Epithelial cell of esophagus (primary cell): ENCODE measurements around the gene CCDC92.
A peak's percentile ranks its signal among the peaks of the same experiment; 100 is the strongest.

ENCODE experiments used
- DNase-seq: peaks from one replicate; pipeline ENCODE4 v3.0.0; 2010; ENCODE audit warnings: low read depth
- H3K4me3 ChIP-seq: 2 replicates; pipeline ENCODE4 v1.5.1; 2011; ENCODE audit warnings: mild to moderate bottlenecking, low read length, control low read depth
- CTCF ChIP-seq: IDR thresholded peaks from 2 replicates; pipeline ENCODE4 v1.5.1; 2011; ENCODE audit warnings: low read depth, mild to moderate bottlenecking, low read length, control low read depth, inconsistent platforms; ENCODE audit not compliant: insufficient read depth; ENCODE audit errors: missing control alignments

CCDC92 gene

GRCh38 chr12:123972457-123973401, at the start of gene CCDC92, which contains the start of gene ZNF664:
CCDC92 (minus strand) TSS chr12:123972831; CDS start chr12:123944305, 28,526 bp downstream.
ZNF664 (plus strand) TSS chr12:123973215; CDS start chr12:124012145, 38,930 bp downstream.
- DNase-seq = peak; percentile 93
- peak within 1 kb of the TSS; percentile 62 for H3K4me3 ChIP-seq
- no peak for TF ChIP-seq CTCF

GRCh38 chr12:124022161-124022560, 49.5 kb upstream of the CCDC92 start:
- no peak overlapping the region for H3K4me3 ChIP-seq
- TF ChIP-seq CTCF = no peak

GRCh38 chr12:124021007-124021406, 48.4 kb upstream of the CCDC92 start:
- DNase-seq = no peak
- H3K4me3 ChIP-seq = no peak overlapping the region
- no peak for TF ChIP-seq CTCF

More at GRCh38 chr12:124022161-124022560, 49.5 kb upstream of the CCDC92 start:
- DNase-seq = no peak

GRCh38 chr12:124020514-124020949, 47.9 kb upstream of the CCDC92 start:
- DNase-seq = no peak
- TF ChIP-seq CTCF = no peak
- H3K4me3 ChIP-seq = no peak overlapping the region

- no peak for TF ChIP-seq CTCF
- DNase-seq = no peak
- no peak overlapping the region for H3K4me3 ChIP-seq
These were observed 46.5 kb upstream of the CCDC92 start for GRCh38 chr12:124019115-124019514.

GRCh38 chr12:124018539-124018938, 45.9 kb upstream of the CCDC92 start:
- no peak overlapping the region for H3K4me3 ChIP-seq
- no peak for DNase-seq
- no peak for TF ChIP-seq CTCF
